ENCODE results near the gene ABCG1. TPM values are rescaled to one million over a fixed set of nuclear protein-coding genes. Genes with fewer than 3 reads are reported as not detected.

The ABCG1 gene
- total and polyA plus RNA-seq, 4 donors: 1.6 to 9.7 (median 5.3) TPM

DNA sequence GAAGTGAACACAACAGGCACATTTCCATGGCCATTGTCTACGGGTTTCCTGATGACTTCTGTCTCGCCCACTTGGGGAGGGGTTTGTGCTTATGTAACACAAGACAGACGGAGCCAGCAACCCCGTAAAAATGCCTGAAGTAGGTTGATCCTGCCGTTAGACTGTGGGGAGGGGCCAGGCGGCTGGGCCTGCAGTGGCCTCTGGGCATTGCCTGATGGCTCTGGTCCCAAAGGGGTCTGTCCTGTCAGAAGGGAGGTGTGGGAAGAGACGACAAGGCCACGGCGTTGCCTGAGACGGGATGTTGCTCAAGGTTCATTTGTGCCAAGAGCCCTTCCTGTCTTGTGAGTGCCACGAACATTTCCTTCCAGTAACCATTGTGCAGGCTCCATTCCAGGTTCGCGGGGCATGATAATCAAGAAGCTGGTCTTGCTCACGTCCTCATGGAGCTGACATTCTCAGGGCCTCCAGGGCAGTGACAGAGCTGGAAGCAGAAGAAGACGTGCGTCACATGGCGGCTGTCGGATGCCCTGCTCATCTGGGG lies 44.7 kb downstream of the ABCG1 start:
- Histone ChIP-seq H3K27me3 (ENCODE audit: control insufficient read depth in 4 of 4, insufficient read depth in 4 of 4, low read length in 3 of 4) (no peaks in the 10 kb centered on the region), H3K4me1 (ENCODE audit: control insufficient read depth in 4 of 4, insufficient read depth in 4 of 4, low read length in 3 of 4) (peaks cover 0 to 8% (median 0%) of the 10 kb centered on the region in 4 donors), H3K9ac (ENCODE audit: low read depth in 1 of 2, low read length in 2 of 2) (no peak overlapping the region), H3K9me3 (ENCODE audit: control insufficient read depth in 4 of 4, low read length in 3 of 4) (no peaks in the 10 kb centered on the region), H3K4me3 (ENCODE audit: low read depth in 1 of 3, low read length in 3 of 3) (no peak overlapping the region), H3K36me3 (ENCODE audit: control insufficient read depth in 4 of 4, insufficient read depth in 3 of 4, low read depth in 1 of 4, low read length in 3 of 4) (no peaks in the 10 kb centered on the region), H3K27ac (ENCODE audit: low read depth in 1 of 2, low read length in 2 of 2) (peak overlapping the region in 1 of 2 donors; percentile 37)
- 73% methylated on average over 18 of the region's 18 CpGs for whole genome bisulfite sequencing
- DNase-seq (ENCODE audit: low spot score): no peak
- TF ChIP-seq RAD21 (IDR thresholded peaks at IDR 0.05) (peak in 1 of 2 donors; percentile 11), YY1 (IDR thresholded peaks at IDR 0.05) (no peak), NR2F2 (IDR thresholded peaks at IDR 0.05) (peak; percentile 86), ATF3 (IDR thresholded peaks at IDR 0.05) (no peak), RXRA (IDR thresholded peaks at IDR 0.05) (peak in 1 of 2 donors; percentile 28)

DNA sequence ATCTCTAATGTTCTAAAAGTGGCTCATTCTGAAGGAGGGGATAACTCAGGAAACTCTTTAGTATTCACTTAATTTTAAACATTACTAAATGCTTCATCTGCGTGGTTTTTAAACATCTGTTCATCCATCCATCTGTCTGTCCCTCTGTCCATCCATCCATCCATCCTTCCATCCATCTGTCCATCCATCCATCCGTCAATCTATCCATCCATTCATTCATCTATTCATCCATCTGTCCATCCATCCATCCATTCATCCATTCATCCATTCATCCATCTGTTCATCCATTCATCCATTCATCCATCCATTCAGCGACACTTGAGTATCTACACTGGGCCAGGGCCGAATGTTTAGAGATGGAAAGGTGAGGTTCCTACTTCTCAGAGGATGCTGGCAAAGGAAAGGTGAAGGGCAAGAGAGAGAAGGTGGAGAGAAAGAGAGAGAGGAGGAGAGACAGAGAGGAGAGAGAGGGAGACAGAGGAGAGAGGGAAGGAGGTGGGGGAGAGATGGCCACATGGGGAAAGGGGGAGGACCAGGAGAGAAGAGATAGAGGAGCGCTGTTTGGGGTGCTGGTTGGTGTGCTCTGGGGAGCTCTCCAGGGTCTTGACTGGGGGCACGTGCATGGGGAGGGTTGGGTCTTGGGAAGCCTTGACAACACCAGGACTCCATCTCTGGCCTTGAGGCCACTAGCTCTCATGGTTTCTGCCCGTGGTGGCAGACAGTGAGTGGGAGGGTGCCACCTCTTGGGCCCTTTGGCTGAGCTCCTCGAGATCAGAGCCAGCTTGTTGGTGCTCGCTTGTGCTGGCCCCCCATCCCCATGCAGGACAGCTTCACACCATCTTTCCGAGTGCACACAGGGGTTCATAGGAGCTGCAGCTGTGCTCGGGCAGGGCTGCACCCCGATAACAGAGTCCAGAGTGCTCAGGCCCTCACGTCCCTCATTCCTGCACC lies 45.6 kb downstream of the ABCG1 start:
- TF ChIP-seq YY1 (IDR thresholded peaks at IDR 0.05): no peak
- TF ChIP-seq HNF4G (IDR thresholded peaks at IDR 0.05): no peak
- no peak for TF ChIP-seq RAD21 (IDR thresholded peaks at IDR 0.05)
- TF ChIP-seq EGR1 (IDR thresholded peaks at IDR 0.05; ENCODE audit: low read depth in 2 of 2): no peak
- no peak for TF ChIP-seq RXRA (IDR thresholded peaks at IDR 0.05)
- TF ChIP-seq FOXA2 (IDR thresholded peaks at IDR 0.05): no peak
- TF ChIP-seq, protein P1, sequence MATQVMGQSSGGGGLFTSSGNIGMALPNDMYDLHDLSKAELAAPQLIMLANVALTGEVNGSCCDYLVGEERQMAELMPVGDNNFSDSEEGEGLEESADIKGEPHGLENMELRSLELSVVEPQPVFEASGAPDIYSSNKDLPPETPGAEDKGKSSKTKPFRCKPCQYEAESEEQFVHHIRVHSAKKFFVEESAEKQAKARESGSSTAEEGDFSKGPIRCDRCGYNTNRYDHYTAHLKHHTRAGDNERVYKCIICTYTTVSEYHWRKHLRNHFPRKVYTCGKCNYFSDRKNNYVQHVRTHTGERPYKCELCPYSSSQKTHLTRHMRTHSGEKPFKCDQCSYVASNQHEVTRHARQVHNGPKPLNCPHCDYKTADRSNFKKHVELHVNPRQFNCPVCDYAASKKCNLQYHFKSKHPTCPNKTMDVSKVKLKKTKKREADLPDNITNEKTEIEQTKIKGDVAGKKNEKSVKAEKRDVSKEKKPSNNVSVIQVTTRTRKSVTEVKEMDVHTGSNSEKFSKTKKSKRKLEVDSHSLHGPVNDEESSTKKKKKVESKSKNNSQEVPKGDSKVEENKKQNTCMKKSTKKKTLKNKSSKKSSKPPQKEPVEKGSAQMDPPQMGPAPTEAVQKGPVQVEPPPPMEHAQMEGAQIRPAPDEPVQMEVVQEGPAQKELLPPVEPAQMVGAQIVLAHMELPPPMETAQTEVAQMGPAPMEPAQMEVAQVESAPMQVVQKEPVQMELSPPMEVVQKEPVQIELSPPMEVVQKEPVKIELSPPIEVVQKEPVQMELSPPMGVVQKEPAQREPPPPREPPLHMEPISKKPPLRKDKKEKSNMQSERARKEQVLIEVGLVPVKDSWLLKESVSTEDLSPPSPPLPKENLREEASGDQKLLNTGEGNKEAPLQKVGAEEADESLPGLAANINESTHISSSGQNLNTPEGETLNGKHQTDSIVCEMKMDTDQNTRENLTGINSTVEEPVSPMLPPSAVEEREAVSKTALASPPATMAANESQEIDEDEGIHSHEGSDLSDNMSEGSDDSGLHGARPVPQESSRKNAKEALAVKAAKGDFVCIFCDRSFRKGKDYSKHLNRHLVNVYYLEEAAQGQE (IDR thresholded peaks at IDR 0.05): no peak
- no peak for TF ChIP-seq HNF4A (conservative IDR thresholded peaks at IDR 0.05)
- TF ChIP-seq JUND (IDR thresholded peaks at IDR 0.05): no peak
- no peak for TF ChIP-seq NR2F2 (IDR thresholded peaks at IDR 0.05)
- no peak for TF ChIP-seq FOXA1 (IDR thresholded peaks at IDR 0.05)
- TF ChIP-seq GABPA (IDR thresholded peaks at IDR 0.05 in 1 of 2, conservative IDR thresholded peaks at IDR 0.05 in 1 of 2): no peak
- TF ChIP-seq ATF3 (IDR thresholded peaks at IDR 0.05): no peak
- TF ChIP-seq CTCF (IDR thresholded peaks at IDR 0.05; ENCODE audit: low read depth, low read length, missing input control): no peak
- no peaks in the 10 kb centered on the region for H3K27me3 ChIP-seq (ENCODE audit: control insufficient read depth in 4 of 4, insufficient read depth in 4 of 4, low read length in 3 of 4)
- no peak overlapping the region for H3K9ac ChIP-seq (ENCODE audit: low read depth in 1 of 2, low read length in 2 of 2)
- no peak for DNase-seq (ENCODE audit: low spot score)
- 84% methylated on average over 13 of the region's 13 CpGs for WGBS
- H3K4me3 ChIP-seq (ENCODE audit: low read depth in 1 of 3, low read length in 3 of 3): no peak overlapping the region
- H3K4me1 ChIP-seq (ENCODE audit: control insufficient read depth in 4 of 4, insufficient read depth in 4 of 4, low read length in 3 of 4): peaks cover 0 to 4% (median 0%) of the 10 kb centered on the region in 4 donors
- H3K27ac ChIP-seq (ENCODE audit: low read depth in 1 of 2, low read length in 2 of 2): peak overlapping the region in 1 of 2 donors; percentile 37
- no peaks in the 10 kb centered on the region for H3K36me3 ChIP-seq (ENCODE audit: control insufficient read depth in 4 of 4, insufficient read depth in 3 of 4, low read depth in 1 of 4, low read length in 3 of 4)
- no peaks in the 10 kb centered on the region for H3K9me3 ChIP-seq (ENCODE audit: control insufficient read depth in 4 of 4, low read length in 3 of 4)

All from liver (tissue), 9 donors.